Stimulated activated CD8-positive, alpha-beta memory T cell treated with anti-CD3 and anti-CD28 coated beads, Interleukin-4, amount 100 ng/mL, for 1 hour (primary cell): Measurements from ENCODE around the gene KCNQ2.
"Not testable (repeated sequence)": the region's sequence is repeated elsewhere in the genome, so short reads cannot be mapped to it uniquely, and the experiment has no call there.

Source experiments
- DNase-seq, 2 donors: peaks; one replicate each; pipeline ENCODE4 v3.0.0-alpha.2; 2020; ENCODE audit warnings: low read depth in 2 of 2, low spot score in 1 of 2

The KCNQ2 gene

DNA sequence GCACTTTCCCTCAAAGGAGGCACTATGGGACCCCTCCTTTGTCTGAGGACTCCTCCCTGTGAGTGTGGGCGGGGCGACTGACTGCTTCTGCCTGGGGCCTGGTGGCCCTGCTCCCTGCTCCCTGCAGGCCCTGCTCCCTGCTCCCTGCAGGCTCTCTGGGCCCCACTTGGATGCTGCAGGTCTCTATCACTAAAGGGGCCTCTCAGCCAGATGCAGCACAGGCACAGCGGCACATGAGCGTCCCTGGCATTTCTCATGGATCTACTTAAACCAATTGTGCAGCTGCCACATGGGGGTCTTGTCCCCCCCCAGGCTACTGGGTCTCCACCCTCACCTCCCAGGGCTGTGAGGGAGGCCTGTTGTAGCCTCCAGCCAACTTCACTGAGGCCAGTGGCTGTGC lies 18.6 kb upstream of the KCNQ2 start:
- no peak for DNase-seq

DNA sequence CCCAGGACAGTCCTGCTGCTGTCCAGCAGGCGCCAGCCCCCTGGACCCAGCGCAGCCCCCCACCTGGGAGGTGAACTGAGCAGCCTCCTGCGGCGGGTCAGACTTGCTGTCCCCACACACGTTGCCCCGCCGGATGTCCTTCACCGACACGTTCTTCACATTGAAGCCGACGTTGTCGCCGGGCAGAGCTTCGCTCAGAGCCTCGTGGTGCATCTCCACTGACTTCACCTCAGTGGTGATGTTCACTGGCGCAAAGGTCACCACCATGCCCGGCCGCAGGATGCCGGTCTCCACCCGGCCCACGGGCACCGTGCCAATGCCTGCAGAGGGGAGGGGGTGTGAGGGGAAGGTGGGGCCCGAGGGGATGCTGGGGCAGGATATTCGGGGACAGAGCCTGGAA lies 18.0 kb upstream of the KCNQ2 start:
- DNase-seq, result no peak

DNA sequence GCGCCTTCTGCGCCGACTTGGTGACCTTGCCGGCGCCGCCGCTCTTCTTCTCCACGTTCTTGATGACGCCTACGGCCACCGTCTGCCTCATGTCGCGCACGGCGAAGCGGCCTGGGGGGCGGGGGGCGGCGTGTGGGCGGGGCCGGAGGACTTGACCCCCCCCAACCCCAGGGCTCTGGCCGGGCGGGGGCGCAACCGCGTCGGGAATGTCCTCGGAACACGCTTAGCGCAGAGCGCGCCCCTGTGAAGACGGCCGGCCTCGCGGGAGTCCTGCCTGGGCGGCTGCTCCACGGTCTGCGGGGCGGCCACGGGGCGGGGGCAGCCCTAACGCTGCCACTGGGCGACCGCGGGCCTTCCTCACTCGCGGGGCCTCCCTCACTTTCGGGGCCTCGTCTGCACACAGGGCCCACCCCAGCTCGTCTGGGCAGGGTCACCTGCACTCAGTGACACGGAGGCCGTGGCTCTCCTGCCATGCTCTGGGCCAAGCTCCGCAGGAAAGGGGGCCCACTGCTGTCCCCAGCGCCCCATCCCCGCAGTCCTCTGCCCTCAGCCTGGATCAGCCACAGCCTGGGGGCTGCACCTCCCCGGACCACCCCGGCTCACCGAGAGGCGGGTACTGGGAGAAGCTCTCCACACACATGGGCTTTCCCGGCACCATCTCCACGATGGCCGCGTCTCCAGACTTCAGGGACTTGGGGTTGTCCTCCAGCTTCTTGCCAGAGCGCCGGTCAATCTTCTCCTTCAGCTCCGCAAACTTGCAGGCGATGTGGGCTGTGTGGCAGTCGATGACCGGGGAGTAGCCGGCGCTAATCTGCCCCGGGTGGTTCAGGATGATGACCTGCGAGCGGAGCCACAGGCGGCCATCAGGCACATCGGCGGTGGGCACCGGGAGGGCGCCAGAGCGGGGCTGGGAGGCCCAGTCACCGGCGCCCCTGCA lies 16.1 kb upstream of the KCNQ2 start:
- DNase-seq, result no peak

DNA sequence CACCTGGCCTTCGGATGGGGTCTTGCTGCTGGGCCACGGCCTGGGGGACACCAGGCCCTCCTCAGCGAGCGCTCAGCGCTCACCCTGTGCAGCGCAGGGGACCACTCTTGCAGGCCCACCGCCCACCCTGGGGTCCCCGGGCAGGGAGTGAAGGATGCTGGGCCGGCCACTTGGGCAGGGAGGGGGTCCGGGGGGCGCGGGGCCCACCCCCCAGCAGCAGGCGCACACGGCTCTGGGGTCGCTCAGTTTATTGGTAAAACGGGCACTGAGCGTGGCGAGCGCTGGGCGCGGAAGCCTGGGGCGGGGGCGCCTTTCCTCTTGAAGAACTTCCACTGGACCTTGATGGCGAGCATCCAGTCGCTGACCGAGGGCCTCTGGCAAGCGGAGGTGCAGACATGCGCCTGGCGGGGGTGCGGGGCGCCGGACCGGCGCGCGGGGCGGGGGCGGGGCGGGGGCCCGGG lies 15.4 kb upstream of the KCNQ2 start:
- no peak for DNase-seq

DNA sequence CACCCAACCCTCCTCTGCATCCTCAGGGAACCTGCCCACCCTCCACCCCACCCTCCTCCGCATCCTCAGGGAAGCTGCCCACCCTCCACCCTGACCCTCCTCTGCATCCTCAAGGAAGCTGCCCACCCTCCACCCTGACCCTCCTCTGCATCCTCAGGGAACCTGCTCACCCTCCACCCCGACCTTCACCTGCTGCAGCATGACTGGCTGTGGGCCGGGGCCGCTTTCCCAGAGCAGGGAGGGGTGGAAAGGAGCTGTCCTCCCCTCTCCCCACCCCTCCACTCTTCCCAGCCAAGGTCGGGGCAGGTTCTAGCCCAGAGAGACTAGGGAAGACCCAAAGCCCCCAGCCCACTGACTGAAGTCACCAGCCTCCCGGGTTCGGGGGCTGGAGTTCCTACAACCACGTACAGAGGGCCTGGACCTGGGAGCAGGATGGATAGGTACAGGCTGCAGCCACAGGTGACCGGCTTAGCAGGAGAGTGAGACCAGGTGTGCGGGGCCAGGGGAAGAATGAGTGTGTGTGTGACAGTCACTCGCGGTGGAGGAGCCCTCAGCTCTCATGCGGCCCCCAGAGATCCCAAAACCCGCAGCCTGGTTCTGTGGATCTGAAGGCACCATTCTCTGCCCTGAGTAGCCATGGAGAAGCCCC lies 14.8 kb upstream of the KCNQ2 start:
- DNase-seq, result no peak

DNA sequence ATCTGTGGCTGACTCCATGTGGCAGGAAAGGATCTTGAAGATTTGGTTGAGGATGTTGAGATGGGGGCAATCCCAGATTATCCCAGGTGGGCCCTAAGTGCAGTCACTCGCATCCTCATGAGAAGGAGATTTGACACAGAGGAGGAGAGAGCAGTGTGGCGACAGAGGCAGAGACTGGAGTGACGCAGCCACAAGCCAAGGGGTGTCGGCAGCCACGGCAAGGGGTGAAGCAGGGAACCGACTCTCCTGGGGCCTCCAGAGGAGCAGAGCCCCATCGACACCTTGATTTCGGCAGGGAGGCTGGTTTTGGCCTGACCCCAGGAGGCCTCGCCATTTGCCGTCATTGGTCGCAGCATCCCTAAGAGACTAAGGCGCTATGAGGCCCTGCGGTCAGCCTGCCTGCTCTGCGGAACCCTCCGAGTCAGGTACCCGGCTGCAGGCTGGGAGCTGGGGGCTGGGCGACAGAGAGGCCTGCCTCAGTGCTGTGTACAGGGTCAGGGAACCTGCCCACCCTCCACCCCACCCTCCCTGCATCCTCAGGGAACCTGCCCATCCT lies 13.9 kb upstream of the KCNQ2 start:
- no peak for DNase-seq

DNA sequence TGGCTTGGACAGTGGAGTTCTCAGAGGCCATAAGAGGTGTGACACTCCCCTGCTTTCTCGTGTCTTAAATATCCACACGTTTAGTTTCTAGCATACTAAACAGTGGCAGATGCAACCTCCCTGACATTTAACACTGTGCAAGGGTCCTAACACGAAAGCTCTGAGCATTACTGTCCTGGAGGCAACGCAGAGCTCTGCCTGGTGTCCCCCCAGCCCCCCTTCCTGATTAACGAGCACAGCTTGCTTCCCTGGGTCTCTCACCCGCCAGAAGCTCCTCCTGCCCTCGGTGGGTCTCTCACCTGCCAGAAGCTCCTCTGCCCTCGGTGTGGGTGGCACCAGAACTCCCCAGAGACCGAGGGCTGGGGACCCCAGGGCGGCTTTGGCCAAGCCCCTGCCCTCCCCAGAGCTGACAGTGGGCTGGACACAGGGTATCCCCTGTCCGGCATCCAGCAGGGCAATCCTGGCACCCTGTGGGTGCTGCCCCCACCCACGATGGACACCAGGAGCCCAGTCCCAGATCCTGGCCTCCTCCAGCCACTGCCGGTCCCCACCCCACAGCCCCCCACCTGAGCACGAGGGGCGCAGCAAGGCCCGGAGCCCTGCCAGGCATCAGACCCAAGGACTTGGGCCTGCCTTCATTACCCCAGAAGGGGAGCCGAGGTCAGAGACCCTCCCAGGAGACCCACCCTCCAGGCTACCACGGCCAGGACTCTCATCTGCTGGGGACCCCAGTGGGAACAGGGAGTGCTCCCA lies 12.4 kb upstream of the KCNQ2 start:
- no peak for DNase-seq

DNA sequence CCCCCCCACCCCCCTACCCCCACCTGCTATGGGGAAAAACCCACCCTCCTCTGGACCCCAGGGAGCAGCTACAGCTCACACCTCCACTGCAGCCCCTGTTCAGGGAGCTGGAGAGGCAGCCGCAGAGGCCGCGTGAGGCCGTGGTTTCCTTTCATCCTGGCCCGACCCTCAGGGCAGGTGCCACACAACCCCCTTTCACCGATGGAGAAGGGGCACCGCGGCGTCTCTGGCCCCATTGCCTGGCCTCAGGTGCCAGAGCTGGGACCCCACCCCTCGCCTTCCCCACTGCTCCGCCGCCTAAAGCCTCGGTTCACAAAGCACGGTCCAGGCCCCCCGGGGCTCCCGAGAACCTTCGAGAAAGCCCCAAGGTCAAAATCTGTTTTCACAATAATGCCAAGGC lies 11.8 kb upstream of the KCNQ2 start:
- DNase-seq, result no peak

DNA sequence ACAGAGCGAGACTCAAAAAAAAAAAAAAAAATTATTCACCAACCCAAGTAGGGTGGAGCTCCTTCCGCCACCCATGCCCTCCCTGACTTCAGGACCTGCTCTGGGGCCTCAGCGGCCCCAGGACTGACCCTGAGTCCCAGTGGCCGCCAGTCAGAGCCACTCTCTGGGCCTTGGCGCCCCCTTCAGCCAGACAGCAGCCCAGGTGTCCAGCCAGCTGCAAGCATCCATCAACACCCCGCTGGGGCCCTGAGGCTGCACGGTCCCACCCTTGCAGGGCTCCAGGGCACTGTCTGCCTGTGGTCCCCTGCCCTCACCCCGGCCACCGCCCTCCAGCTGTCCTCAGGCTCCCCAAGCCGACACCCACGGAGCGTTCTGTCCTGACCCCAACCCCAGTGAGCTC lies 11.4 kb upstream of the KCNQ2 start:
- no peak for DNase-seq

DNA sequence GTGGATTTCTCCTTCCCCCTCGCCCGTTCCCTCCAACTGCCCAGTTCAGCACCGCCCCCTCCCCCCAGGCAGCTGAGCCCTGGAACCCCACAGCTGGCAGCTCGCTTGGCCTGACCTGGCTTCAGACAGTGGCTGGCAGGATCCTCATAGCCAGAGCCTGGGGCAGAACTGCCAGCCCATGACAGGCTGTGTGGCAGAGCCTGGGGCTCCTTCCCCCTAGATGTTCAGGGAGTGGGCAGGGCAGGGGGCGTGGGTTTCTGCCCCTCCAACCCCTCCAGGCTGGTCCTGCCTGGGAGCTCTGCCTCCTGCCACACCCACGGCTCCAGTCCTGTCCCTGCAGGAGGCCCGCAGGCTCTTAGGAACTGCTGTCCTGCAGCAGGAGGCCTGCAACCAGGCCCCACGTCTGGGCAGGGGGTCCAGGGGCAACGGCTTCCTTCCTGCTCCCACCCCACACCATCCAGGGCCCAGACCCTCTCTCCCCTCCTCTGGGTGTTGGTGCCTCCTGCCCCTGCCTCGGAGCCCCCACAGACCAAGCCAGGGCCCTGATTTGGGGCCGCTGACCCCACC lies 9.6 kb upstream of the KCNQ2 start:
- no peak for DNase-seq

DNA sequence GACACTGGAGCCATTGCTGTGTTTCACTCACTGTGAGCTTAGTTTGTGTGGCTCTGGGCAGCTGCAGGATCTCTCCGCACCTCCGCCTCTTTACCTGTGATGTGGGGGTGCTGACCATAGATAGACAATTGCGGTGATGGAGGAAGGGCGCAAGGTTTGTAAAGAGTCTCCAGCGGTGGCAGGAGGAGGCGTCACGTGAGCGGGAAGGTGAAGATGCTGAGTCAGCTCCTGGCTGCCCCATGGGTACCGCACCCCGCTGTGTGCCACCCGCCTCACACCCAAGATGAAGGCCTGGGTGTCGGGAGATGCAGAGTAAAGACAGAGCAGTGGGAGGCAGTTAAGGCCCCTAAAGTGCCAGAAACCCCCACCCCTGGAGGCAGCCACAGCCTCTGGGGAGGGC lies 9.0 kb upstream of the KCNQ2 start:
- DNase-seq, result no peak

DNA sequence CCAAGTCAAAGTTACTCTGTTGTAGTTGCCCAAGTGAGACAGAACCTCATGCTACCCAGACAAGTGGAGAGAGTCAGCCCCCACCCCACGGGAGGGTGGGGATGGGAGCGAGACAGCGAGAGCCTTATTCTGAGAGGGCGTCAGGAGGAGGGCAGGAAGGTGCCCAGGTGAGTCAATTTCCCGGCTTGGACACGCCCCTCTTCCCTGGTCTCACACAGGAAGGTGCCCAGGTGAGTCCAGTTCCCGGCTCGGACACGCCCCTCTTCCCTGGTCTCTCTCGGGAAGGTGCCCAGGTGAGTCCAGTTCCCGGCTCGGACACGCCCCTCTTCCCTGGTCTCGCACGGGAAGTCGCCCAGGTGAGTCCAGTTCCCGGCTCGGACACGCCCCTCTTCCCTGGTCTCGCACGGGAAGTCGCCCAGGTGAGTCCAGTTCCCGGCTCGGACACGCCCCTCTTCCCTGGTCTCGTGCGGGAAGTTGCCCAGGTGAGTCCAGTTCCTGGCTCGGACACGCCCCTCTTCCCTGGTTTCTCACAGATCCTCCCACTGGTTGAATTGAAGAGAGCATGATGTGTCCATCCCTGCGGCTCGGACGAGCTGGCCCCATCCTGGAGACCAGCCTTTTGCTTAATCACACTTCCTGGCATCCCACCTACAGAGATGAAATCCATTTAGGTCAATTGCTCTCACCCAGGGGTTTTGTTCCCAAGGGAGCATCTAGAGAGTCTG lies 7.4 kb upstream of the KCNQ2 start:
- not testable (repeated sequence) for DNase-seq

DNA sequence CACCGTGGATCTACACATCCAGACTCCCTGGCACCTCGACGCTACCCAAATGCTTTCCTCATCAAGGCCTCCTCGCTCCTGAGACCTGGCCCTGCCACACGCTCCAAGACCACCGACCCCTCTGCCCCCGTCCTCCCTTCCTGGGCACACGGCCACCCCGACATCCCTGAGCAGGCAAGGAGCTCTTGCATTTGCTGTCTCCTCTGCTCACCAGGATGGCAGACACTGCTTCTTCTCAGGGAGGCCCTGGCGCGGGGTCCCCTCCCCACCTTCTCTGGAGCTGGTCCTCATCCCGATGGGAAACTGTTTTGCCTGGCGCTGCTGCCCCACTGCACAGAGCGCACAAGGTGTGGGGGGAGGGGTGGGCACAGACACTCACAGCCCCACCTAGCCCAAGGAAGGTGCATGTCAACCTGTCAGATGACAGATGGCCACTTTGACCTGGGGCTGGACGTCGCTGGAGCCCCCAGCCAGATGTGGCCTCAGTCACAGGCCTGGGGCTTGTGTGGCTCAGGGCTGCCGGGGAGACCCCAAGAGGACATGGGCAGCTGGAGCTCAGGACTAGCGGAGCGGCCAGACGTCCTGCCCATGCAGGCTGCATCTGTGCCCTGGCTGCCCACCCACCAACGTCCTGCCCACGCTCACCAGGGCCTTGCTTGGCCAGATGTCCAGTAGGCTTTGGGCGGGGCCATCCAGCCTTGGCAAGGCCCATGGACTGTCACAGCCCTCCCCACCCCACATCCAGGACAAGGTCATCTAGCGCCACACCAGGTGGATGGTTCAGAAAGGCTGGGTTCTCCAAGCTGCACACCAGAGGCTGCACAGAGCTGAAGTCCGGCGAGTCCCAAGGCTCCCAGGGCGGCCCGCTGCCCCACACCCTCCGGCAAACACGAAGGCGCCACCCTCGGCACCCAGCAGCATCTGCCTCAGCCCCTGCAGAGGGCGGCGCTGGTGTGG lies 6.2 kb upstream of the KCNQ2 start:
- no peak for DNase-seq

DNA sequence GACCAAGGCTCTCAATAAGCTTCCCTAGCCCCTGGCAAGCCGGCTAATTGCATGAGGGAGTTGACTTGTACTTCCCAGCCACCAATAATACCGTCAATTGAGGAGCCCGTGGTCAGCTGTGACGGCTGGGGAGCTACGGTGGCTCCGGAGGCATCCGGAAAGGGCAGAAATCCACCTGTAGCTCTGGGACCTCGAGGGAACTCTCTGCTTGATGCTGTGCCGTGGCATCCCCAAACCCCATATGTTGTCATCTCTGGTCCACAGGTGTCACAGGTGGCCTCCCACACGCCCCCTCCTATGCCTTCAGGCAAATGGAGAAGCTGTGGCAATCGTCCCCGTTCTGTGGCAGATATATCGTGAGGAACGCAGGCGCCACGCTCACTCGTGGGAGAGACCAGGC lies 5.5 kb upstream of the KCNQ2 start:
- DNase-seq, result no peak

DNA sequence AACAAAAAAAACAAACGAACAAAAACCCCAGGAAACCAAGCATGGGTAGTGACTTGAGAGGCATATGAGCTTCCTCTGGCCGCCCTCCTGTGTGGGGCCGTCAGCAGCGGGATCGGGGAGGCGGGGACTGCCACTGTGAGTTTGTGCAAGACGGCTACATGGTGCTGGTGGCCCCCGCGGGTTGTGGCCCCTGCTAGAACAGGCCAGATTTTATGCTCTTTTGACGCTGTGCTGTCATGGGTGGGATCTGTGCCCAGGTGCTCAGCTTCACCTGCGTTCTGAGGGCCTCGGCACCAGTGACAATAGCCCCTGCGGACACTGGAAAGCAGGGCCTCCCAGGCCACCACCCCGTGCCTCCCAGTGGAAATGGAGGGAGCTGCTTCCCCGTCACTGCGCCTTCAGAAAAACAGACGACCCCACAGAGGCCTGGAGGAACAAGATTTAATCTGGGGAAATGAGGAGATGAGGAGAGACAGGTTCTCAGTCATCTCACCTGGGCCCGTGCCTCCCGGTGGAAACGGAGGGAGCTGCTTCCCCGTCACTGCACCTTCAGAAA lies 4.7 kb upstream of the KCNQ2 start:
- DNase-seq, result no peak

DNA sequence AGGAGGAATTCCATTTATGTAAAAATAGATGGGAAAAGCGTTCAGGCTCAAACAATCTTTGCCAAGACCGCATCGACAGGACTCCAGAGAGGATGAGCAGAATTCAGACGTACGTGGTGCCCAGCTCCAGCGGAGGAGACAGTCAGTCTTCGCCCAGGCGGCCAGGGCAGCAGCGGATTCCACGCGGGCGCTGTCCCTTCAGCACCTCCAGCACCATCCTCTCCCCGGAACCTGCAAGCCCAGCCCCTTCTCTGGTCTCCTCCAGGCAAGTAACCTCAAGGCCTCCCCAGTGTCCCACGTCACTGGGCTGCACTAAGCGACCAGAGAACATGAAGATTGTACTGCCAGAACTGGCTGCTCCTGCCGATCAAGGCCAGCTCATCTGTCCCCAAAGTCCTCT lies 2.8 kb upstream of the KCNQ2 start:
- no peak for DNase-seq

DNA sequence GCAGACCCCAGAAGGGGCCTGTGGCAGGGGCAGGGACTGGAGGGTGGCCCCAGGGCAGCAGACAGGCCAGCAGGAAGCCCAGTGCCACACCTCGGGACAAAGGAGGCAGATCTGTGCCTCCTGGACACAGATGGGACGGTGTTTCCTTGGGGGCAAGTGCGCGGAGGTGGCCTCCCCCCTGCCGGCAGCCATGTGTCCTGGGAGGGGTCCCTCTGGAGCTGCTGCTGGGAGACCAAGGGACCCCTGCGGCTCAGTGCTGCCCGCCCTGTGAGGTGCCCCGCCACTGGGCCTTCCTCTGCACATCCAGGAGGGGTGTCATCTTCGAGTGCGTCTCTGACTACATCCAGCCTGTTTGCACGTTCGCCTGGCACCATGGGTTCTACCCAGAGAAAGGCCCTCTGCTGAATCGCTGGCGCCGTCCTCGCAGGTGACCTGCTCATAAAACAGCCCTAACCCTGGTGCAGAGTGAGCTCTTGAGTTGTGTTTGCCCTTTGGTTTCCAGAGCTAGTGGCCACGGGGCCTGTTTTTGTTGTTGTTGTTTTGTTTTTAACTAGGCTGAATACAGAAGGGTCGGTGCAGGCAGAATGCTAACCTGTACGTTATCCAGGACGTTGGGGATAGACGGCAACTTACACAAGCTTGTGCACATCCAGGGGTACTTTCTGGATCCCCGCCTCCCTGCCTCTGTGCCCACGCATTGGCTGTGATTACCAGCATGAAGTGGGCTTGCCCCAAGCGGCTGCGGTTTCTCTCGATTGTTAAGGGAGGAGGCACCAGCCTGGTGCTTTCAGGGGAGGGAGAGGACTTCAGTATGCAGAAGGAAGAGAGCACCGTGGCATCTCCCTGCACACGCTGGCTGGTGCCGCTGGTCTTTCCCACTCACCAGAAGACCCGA lies 1.3 kb upstream of the KCNQ2 start:
- no peak for DNase-seq

DNA sequence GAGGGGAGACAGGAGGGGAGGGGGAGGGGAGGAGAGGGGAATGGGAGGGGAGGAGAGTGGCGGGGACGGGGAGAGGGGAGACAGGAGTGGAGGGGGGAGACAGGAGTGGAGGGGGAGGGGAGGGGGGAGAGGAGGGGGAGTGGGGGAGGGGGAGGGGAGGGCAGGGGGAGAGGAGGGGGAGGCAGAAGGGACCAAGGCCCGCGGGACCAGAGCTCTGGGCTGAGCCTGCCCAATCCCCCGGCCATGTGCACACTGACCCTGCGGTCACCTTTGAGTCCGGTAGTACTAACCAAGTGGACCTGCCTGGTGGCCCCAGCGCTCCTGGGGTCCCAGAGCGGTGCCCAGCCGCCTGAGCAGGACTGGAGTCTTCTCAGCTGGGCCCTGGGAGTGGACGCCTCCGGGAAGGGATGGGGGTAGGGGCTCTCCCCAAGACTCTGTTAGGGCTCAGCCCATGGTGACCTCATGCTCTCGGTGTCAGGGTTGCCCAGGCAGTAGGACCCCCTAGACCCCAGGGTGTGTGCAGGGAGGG lies 471 bp upstream of the KCNQ2 start:
- DNase-seq, result no peak
